Esophagus muscularis mucosa (tissue), 4 donors: ENCODE results near the gene UGDH. TPM values are rescaled to one million over a fixed set of nuclear protein-coding genes. Genes with fewer than 3 reads are reported as not detected.

Experiments
- DNase-seq: peaks from one replicate; pipeline ENCODE4 v3.0.0-alpha.2; 2017; ENCODE audit errors: extremely low spot score
- H3K27ac ChIP-seq, 4 donors: fragments of 200-600 bp; sonication (generic); replicated peaks in 1 of 4; 1 replicate in 3 of 4; 2 replicates in 1 of 4; pipeline ENCODE4 v1.5.1; 2016 to 2019; ENCODE audit warnings: mild to moderate bottlenecking in 1 of 4
- H3K27me3 ChIP-seq, 4 donors: fragments of 200-600 bp; sonication (generic); one replicate each; pipeline versions ENCODE4 v1.5.1 to v1.6.0; 2016 to 2019
- H3K36me3 ChIP-seq, 4 donors: fragments of 200-600 bp; sonication (generic); one replicate each; pipeline ENCODE4 v1.5.1; 2016 to 2019
- H3K4me1 ChIP-seq, 4 donors: fragments of 200-600 bp; sonication (generic); one replicate each; pipeline ENCODE4 v1.5.1; 2016 to 2019
- H3K4me3 ChIP-seq, 4 donors: fragments of 200-600 bp; sonication (generic); 1 replicate in 2 of 4; 2 replicates in 2 of 4; pipeline ENCODE4 v1.5.1; 2016 to 2019; ENCODE audit warnings: mild to moderate bottlenecking in 4 of 4, moderate library complexity in 1 of 4
- H3K9me3 ChIP-seq, 4 donors: fragments of 200-600 bp; sonication (generic); 1 replicate in 3 of 4; 2 replicates in 1 of 4; pipeline ENCODE4 v1.5.1; 2016 to 2019
- EP300 ChIP-seq: sonication (generic); formaldehyde crosslinking; IDR thresholded peaks from one replicate; pipeline ENCODE4 v1.6.1; 2017; ENCODE audit warnings: antibody characterized with exemption
- POLR2A ChIP-seq: fragments of 450-650 bp; IDR thresholded peaks from one replicate; pipeline ENCODE4 v1.6.1; 2017; ENCODE audit warnings: antibody characterized with exemption, moderate library complexity, mild to moderate bottlenecking, low read depth
- POLR2AphosphoS5 ChIP-seq, 2 donors: sonication (generic); formaldehyde crosslinking; IDR thresholded peaks; one replicate each; pipeline ENCODE4 v1.6.1; 2017; ENCODE audit warnings: antibody characterized with exemption in 2 of 2
- WGBS: methylation state at CpG from one replicate; pipeline ENCODE4 v1.1.5; 2018; 5-methylcytosine and 5-hydroxymethylcytosine counted together
- intact Hi-C: fragments of 100-400 bp; cut with DNase I; formaldehyde crosslinking; loops from one replicate; pipeline ENCODE4 v1.15.1; 2023
- total RNA-seq, 4 donors: library from RNA; depleted of rRNA; stranded (reverse); fragments of >200 nt; gene quantifications; one replicate each; pipeline versions ENCODE4 v1.1.0 to v1.2.1, GENCODE V29; 2016
- TF ChIP-seq, protein P1 (sequence below), 3 experiments: fragments of 200-600 bp in 2 of 3; fragments of 450-650 bp in 1 of 3; sonication (generic) in 2 of 3; IDR thresholded peaks; one replicate each; pipeline ENCODE4 v1.5.1; 2017 to 2019; ENCODE audit warnings: antibody characterized with exemption in 3 of 3, mild to moderate bottlenecking in 2 of 3, moderate library complexity in 1 of 3

Gene UGDH
- total RNA-seq, 4 donors from 2014 or later: 36.4 to 180 (median 42.1) TPM

DNA sequence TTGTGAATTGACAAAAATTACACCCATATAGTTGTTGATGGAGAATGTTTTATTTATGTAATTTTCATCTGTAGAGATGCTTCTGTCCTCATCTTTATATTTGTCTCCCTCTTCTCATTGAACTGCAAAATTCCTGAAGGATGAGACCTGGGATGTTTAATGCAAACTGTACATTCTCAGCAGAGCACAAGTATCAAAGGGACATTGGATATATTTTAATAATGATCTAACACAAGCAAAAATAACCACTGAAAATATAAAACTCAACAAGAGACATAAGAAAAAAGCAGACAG lies 28.6 kb downstream of the UGDH start:
- Histone ChIP-seq H3K27me3 (no peaks in the 10 kb centered on the region), H3K4me3 (no peak overlapping the region), H3K4me1 (peaks cover 0 to 6% (median 0%) of the 10 kb centered on the region in 4 donors), H3K36me3 (peaks cover 32 to 56% (median 41%) of the 10 kb centered on the region in 4 donors), H3K9me3 (no peaks in the 10 kb centered on the region), H3K27ac (no peak overlapping the region)
- TF ChIP-seq, protein P1, sequence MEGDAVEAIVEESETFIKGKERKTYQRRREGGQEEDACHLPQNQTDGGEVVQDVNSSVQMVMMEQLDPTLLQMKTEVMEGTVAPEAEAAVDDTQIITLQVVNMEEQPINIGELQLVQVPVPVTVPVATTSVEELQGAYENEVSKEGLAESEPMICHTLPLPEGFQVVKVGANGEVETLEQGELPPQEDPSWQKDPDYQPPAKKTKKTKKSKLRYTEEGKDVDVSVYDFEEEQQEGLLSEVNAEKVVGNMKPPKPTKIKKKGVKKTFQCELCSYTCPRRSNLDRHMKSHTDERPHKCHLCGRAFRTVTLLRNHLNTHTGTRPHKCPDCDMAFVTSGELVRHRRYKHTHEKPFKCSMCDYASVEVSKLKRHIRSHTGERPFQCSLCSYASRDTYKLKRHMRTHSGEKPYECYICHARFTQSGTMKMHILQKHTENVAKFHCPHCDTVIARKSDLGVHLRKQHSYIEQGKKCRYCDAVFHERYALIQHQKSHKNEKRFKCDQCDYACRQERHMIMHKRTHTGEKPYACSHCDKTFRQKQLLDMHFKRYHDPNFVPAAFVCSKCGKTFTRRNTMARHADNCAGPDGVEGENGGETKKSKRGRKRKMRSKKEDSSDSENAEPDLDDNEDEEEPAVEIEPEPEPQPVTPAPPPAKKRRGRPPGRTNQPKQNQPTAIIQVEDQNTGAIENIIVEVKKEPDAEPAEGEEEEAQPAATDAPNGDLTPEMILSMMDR (IDR thresholded peaks at IDR 0.05): no peak
- TF ChIP-seq EP300 (no peak), POLR2AphosphoS5 (IDR thresholded peaks at IDR 0.05) (no peak), POLR2A (no peak)
- no peak for DNase-seq
- intact Hi-C loops: no loop called here

DNA sequence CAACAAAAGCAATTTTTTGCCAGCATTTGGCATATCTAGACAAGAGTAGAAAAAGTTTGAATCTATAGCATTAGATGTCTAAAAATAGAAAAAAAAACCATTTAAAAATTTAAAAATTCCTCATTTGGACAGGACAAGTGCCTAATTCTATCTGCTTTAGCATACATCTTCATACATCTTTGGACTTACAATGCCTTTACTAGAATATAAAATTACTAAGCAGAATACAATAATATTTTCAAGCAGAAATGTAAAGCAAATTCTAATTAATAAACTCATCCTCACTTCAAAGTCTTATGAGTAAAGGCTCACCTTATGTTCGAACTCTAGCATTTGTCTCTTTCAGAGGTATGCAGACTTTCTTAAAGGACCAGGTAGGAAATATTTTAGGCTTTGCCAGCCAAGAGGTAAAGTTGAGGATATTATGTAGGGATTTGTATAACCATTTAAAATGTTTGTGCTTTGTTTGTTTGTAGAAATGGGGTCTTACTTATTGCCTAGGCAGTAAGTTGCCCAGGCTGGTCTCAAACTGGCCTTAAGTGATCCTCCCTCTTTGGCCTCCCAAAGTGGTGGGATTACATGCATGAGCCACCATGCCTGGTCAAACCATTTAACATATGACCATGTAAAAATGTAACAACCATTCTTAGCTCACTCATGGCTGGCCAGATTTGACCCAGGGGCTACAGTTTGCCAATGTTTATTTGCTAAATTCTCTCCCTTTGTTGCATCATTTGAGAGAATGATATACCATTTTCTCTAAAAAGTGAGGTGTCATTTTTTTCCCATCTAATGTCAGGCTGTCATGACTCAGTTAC lies 29.1 kb downstream of the UGDH start:
- intact Hi-C loops: no loop called here
- no peak for DNase-seq
- Histone ChIP-seq H3K9me3 (no peaks in the 10 kb centered on the region), H3K27me3 (no peaks in the 10 kb centered on the region), H3K4me1 (peaks cover 0 to 6% (median 0%) of the 10 kb centered on the region in 4 donors), H3K4me3 (no peak overlapping the region), H3K27ac (no peak overlapping the region), H3K36me3 (peaks cover 27 to 50% (median 36%) of the 10 kb centered on the region in 4 donors)
- 93% methylated on average over 1 of the region's 1 CpG for WGBS
- TF ChIP-seq POLR2AphosphoS5 (IDR thresholded peaks at IDR 0.05) (no peak), EP300 (no peak), POLR2A (no peak)
- TF ChIP-seq, protein P1 (IDR thresholded peaks at IDR 0.05): no peak

DNA sequence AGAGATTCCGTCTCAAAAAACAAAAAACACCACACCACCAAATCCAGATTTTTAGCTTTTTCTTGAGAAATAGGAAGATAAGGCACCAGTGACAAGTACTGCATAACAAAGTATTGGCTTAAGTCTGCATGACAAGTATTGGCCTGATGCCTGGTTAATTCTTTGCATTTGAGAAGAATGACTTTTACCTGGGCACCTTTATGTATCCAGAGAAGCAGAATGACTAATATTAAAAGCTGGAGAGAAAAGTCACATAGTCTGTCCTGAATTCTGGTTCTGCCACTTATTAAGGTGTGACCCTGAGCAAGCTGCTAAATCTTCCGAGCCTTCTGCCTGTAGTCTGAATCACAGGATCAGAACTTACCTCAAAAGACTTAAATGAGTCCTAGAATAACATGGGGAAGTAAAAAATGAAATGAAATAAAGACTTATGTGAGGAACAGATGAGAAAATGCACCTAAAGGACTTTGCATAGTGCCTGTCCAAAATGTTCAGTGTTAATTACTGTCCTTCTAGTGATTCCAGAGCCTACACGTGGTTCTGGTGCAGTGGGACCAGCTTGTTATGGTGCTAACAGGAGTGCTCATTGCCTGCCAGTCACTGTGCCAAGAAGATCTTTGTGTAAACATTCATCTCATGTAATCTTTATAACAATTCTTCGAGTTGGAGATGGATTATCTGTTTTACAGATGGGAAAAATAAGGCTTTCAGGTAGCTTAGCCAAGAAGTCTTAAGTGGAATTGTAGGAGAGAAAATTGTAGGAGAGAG lies 31.6 kb downstream of the UGDH start:
- no peak overlapping the region for H3K4me3 ChIP-seq
- peaks cover 9 to 27% (median 19%) of the 10 kb centered on the region in 4 donors for H3K36me3 ChIP-seq
- no peaks in the 10 kb centered on the region for H3K9me3 ChIP-seq
- peaks cover 0 to 6% (median 0%) of the 10 kb centered on the region in 4 donors for H3K4me1 ChIP-seq
- DNase-seq: no peak
- no peaks in the 10 kb centered on the region for H3K27me3 ChIP-seq
- 55% methylated on average over 4 of the region's 4 CpGs for WGBS
- TF ChIP-seq EP300 (no peak), POLR2AphosphoS5 (IDR thresholded peaks at IDR 0.05) (no peak), POLR2A (no peak)
- TF ChIP-seq, protein P1 (IDR thresholded peaks at IDR 0.05): no peak
- intact Hi-C loops: no loop called here
- no peak overlapping the region for H3K27ac ChIP-seq

DNA sequence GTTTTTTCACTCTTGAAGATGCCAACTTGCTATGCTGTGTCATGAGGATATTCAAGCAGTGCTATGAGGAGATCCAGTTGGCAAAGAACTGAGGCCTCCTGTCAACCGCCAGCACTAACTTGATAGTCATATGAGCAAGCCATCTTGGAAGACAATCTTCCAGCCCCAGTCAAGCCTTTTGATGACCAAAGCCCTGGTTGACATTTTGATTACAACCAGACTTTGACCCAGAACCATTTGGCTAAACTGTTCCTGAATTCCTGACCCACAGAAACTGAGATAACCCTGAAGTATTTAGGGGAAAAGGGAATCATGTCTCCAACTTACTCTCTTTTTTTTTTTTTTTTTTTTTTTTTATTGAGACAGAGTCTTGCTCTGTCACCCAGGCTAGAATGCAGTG lies 32.9 kb downstream of the UGDH start:
- no peak for DNase-seq
- H3K27ac ChIP-seq: no peak overlapping the region
- TF ChIP-seq EP300 (no peak), POLR2A (no peak), POLR2AphosphoS5 (IDR thresholded peaks at IDR 0.05) (no peak)
- TF ChIP-seq, protein P1 (IDR thresholded peaks at IDR 0.05): no peak
- H3K9me3 ChIP-seq: no peaks in the 10 kb centered on the region
- 100% methylated on average over 1 of the region's 1 CpG for WGBS
- peaks cover 0 to 6% (median 0%) of the 10 kb centered on the region in 4 donors for H3K4me1 ChIP-seq
- no peak overlapping the region for H3K4me3 ChIP-seq
- no peaks in the 10 kb centered on the region for H3K27me3 ChIP-seq
- intact Hi-C loops: no loop called here
- H3K36me3 ChIP-seq: peaks cover under 1 to 14% (median 9%) of the 10 kb centered on the region in 4 donors
